ENCODE measurements around the gene TXNL1.
"Not testable (repeated sequence)": the region's sequence is repeated elsewhere in the genome, so short reads cannot be mapped to it uniquely, and the experiment has no call there.

Gene TXNL1

GRCh38 chr18:56643381-56643780 is 5.0 kb upstream of the TXNL1 start:
- no peak for DNase-seq

GRCh38 chr18:56641714-56642337 is 3.4 kb upstream of the TXNL1 start:
- no peak for DNase-seq

- DNase-seq: no peak
Observed at GRCh38 chr18:56639571-56639970, 1.2 kb upstream of the TXNL1 start.

DNA sequence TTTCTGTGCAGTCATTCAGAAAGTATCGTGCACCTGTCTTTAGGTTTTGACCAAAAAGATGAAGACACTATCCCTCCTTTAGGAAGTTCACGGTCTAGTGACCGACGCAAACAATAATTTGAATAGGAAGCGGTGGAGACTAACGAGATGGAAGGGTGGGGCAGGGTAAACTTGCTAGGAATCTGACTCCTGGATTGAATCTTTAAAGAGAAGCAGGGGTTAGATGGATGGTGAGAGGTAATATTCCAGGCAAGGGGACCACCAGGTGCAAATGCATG is 651 bp upstream of the TXNL1 start:
- no peak for DNase-seq

GRCh38 chr18:56637711-56638231 is 621 bp downstream of the TXNL1 start:
- DNase-seq: no peak

DNA sequence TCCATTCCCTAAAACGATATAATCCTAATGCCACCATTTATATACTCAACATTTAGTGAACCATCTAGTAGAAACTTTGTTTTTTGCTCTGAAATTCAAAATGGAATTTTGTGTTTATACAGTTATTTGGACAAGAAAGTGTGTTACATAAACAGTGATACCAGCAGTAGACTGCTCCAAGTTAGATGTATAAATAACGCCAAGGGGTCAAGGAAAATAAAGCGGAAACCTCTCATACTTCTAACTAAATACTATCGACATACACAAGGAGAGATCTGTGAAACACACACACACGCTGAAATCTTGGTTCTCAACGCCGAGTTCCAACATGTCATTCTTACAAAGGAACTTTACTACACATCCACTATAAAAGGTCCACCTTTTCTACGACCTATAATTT is 1.2 kb downstream of the TXNL1 start:
- no peak for DNase-seq

GRCh38 chr18:56635007-56635406 is 3.4 kb downstream of the TXNL1 start:
- DNase-seq: no peak

- no peak for DNase-seq
Observed at GRCh38 chr18:56632070-56633022, 6.0 kb downstream of the TXNL1 start.

- DNase-seq: no peak
Observed at GRCh38 chr18:56627991-56628390, 10.4 kb downstream of the TXNL1 start.

DNA sequence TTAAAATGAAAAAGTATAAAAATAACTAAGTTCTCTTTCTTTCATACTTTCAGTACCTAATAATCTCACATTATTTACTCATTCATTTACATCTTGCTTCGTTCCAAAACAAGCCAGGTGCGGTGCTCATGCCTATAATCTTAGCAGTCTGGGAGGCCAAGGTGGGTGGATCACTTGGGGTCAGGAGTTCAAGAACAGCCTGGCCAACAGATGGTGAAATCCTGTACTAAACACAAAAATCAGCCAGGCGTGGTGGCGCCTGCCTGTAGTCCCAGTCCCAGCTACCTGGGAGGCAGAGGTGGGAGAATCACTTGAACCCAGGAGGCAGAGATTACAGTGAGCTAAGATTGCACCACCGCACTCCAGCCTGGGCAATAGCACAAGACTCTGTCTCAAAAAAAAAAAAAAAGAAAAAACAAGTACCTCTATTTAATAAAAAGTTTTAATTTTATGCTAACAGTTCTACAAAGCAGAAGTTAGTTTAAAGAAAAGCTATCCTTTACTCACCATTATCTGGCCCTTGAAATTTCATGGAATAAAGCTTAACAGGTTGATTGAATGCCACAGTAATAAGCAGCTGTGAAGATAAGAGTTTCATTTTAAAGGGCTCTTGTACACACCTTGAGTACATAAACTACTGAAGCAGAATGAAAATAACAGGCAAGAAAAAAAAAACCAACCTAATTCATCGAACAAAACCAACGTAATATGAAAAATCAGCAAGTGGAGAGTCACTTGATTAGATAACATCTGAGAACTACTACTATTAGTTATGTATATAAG is 22.5 kb downstream of the TXNL1 start:
- no peak for DNase-seq

DNA sequence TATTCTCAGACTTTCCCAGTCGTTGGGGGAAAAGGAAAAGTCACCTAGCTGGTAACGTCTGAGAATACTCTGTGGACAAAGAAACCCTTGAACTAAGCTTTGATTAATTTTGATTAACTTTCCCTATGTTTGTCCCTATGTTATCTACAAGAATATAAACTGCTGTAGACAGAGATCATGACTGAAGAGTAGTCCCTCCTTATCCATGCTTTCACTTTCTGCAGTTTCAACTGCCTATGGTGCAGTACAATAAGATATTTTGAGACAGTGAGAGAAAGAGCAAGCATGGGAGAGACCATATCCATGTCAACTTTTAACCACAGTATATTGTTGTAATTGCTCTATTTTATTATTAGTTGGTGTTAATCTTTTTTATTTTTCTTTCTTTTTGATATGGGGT is 31.8 kb downstream of the TXNL1 start:
- no peak for DNase-seq

GRCh38 chr18:56598422-56598821 is 40.0 kb downstream of the TXNL1 start:
- no peak for DNase-seq

DNA sequence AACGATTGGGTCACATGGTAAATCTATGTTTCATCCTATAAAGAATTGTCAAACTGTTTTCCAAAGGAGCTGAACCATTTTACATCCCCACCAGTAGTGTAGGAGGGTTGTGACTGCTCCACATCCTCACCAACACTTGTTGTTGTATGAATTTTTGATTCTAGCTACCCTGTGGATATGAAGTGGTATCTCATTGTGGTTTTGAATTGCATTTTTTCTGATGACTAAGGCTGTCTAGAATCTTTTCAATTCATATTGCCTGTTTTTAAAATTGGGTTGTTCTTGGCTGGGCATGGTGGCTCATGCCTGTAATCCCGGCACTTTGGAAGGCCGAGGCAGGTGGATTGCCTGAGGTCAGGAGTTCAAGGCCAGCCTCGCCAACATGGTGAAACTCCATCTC is 44.5 kb downstream of the TXNL1 start:
- no peak for DNase-seq

DNA sequence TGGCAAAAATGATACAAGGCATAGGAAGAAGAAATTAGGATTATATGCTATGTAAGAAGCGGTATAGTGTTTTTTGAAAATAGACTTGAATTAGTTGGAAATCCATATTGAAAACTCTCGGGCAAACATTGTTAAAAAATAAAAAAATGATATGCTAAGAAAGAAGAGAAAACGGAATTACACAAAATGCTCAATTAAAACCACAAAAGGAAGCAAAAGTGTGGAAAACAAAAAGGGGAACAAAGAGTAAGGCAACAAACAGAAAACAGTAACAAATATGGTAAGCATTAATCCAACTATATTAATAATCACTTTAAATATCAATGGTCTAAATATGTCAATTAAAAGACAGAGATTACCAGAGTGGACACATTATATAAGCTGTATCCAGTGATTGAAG is 58.4 kb downstream of the TXNL1 start:
- no peak for DNase-seq

- DNase-seq: no peak
Observed at GRCh38 chr18:56579451-56579850, 58.9 kb downstream of the TXNL1 start.

GRCh38 chr18:56576826-56577573 is 61.4 kb downstream of the TXNL1 start:
- DNase-seq: no peak

DNA sequence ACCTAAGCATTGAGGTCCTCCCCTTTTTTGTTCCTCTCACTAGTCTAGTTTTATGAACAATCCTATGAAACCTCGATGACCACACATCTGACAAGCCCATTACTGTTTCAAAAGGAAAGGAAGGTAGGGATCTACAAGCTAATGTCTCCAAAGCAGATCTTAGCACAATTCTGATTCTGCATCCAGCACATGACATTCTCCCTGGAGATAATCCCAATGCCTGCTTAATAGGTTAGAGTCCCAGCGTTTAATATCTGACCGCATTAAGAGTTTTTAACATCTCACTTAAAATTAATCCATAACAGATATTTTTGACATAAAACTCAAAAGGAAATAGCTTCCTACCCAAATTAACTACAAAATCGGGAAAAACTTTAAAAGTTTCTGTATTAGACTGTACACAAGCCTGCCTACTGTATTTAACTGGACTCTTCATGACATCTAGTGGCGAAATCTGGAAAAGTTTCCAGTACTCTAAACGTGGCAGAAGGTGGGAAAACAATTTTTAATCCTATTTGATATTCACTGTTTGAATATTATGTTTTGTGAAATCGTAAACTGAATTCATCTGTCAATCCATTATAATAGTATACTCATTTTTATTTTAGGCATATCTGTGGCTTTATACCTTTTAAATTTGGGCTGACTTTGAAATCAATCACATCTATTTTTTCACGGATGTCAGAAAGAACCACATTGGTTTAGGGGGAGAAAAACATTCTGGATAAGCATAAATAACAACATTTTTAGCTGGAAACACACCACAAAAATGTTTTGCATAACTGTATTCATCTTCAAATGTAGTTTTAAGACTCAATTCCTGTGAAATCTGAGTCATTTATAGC is 62.4 kb downstream of the TXNL1 start:
- DNase-seq: peak; percentile 43

- DNase-seq: no peak
Observed at GRCh38 chr18:56574861-56575260, 63.5 kb downstream of the TXNL1 start.

GRCh38 chr18:56572267-56572666 is 66.1 kb downstream of the TXNL1 start:
- not testable (repeated sequence) for DNase-seq

DNA sequence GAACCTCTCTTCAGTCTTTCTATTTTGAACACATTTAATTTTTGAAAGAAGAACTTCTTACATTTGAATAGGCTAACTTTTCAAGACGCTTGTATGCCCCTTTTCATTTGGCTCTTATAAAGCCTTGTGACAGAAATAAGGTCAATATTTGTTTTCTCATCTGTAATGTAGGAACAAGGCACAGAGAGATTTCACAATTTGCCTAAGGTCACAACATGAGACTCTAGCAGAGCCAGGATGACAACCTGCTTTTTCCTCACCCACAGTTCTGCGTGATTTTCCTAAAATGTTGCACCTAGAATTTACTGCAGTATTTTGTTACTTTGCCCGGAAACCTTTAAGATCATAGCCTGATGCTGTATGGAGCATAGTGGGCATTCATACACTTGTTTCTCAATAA is 67.4 kb downstream of the TXNL1 start:
- DNase-seq: no peak

GRCh38 chr18:56569416-56569815 is 69.0 kb downstream of the TXNL1 start:
- no peak for DNase-seq

- no peak for DNase-seq
Observed at GRCh38 chr18:56568986-56569385, 69.4 kb downstream of the TXNL1 start.
